ENCODE data around the gene TMEM134.

The TMEM134 gene

DNA sequence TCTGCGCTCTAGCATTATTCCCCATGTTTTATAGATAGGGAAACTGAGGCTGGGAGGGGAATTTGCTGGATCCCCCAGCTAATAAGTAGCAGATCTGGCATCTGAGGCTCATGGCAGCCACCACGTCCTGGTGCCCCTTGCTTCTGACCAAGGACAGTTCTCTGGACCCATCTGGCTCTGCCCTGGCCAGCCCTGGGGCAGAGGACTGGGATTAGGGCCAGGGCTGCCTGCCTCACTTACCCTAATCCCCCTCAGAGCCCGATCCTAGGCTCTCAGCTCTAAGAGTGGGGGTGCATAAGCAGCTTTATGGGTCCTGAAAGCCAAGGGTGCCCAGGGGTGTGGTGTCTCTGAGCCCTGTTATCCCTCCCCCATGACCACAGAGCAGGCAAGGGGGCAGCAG lies 14.0 kb downstream of the TMEM134 start, which contains the start of gene CABP4:
TSS of gene CABP4 (plus strand) at position 301 of the 400 bp plus-strand sequence. CDS start at position 371, 70 bp downstream.
- DNase-seq, result no peak

DNA sequence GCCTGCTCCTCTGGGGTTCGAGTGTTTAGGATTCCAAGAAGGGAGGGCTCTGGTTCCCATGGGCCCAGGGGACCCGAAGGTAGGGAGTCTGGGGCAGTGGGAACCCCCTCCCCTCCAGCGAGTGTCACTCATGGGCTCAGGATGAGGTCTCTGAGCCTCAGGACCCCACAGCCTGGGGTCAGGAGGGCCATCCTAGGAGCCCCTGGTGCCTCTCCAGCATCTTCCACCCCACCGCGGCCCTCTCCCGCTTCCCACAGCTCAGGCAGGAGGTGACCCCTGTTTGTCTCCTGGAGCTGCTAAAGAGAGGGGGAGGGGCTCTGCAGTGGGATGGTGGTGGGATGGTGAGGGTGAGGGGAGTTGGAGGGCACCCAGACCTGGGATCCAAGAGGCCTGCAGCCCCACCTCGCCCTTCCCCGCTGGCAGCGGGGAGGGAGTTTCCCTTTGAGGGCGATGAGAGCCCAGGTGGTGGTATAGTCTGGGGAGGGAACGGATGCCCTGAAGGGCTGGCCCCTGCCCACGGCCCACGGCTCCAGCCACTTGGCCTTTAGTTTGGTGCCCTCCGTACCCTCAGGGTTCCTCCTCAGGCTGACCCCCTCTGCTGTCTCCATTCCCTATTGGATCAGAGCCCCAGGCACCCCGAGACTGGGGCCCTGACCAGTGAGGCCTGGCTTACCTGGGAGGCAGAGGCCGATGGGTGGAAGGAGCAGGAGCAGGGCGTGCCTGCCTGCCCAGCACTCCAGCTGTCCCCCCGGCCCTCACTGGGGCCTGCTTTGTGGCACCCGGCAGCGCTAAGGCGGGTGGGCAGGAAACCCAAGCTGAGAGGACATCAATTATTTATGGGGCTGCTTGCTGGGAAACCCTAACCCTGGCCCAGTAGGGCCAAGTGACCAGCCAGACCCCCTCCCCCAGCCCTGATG lies 15.0 kb downstream of the TMEM134 start:
- no peak for DNase-seq

DNA sequence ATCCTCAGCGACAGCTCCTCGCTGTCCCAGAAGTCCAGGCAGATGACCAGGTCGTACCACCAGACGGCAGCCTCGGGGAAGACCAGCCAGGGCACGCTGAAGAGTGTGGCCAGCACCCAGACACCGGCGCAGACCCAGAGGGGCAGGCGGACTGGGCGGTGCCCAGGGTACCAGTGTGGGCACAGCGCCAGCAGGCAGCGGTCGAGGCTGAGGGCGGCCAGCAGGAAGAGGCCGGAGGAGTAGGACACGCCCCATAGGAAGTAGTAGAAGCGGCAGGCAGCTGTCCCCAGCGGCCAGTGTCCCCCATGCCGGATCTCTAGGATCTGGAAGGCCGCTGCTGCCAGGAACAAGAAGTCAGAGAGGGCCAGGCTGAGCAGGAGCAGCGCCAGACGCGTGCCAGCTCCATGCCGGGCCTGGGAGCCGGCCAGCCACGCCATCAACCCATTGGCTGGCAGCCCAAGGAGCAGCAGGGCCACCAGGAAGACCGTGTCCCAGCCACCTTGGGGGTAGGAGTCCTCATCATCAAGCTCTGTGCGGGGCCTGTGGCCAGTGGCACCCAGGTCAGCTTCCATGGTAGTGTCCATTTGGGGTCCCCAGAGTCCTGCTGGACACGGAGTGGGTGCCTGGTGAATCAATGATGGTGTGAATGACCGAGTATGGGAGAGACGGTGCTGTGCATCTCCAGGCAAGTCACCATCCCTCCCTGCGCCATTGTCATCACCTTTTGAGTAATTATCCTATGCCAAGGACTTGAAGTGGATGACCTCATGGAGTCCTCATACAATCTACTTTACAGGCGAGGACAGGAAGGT lies 16.7 kb downstream of the TMEM134 start, which contains the start of gene GPR152:
TSS of gene GPR152 (minus strand) at position 589 of the 812 bp plus-strand sequence. CDS start at position 584, 5 bp downstream.
- no peak for DNase-seq

DNA sequence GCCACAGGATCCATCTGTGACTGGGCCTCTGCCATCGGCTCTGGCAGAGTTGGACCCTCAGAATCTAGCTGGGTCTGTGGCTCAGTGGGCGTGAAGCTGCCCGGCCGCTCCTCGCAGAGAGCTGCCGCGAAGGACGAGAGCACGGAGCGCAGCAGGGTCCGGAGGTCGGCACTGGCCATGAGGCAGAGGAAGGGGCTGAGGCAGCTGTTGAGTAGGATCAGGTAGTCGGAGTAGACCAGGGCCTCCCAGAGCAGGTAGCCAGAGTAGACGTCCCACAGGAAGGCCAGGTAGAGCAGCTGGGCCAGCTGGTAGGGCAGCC lies 17.4 kb downstream of the TMEM134 start:
- no peak for DNase-seq

DNA sequence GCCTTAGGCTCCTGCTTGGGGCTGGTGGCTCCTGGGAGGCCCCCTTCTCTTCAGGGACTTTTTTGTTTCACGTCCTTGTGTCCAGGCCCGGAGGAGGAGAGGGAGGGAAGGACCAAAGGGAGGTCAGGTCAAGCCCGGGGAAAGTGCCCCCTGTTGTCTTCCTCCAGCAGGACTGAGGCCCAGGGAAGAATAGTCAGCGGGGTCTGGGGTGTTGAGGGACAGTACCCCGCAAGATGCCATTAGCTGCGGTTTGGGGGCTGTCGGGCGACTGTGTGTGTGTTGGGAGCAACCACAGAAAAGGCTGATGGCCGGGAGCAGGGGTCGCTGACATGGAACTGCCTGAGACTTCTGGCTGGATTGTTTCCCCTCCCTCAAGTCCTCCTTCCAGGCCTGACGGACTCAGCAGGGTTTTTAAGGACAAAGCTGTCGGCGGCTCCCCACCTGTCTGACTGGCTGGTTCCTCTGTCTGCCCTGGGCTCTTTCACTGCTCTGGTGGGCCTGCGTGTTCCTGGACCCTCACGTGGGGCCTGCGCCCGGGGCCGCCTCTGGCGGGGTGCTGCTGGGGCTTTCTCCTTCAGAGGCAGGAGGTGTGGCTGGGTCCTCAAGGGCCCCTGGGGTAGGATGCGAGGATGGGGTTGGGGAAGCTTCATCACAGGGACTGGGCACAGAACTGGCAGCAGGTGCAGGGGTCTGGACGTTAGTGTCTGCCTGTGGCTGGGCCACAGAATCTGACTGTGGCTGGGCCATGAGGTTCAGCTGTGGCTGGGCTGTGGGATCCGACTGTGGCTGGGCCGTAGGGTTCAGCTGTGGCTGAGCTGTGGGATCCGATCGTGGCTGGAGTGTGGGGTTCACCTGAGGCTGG lies 18.0 kb downstream of the TMEM134 start:
- no peak for DNase-seq

DNA sequence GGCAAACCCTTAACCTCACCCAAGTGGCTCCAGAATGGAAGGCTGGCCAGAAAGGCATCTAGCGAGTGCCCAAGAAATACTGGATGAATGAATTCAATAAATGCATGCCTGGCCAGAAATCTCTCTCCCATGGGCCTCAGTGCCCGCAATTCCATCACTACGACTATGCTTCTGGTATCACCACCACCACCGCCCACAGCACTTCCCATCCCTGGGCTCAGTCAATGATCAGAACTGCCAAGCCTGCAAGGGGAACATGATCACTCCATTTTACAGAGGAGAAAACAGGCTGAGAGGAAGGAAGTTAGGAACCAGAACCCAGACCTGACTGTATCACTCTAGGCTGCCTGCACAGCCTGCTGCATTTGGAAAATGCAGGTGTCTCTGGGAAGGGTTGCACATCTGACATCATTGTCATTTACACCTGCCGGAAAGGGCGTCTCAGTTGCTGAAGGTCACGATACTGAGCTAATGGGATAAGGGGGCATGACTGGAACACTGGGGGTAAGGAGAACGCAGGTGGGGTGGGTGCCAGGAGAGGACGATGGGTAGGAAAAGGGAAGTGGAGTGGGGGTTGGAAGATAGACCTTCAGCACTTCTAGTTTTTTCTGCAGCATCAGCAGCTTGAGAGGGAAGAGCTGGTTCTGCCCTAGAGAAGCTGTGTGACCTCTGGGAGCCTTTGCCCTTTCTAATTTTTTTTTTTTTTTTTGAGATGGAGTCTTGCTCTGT lies 19.8 kb downstream of the TMEM134 start:
- no peak for DNase-seq

DNA sequence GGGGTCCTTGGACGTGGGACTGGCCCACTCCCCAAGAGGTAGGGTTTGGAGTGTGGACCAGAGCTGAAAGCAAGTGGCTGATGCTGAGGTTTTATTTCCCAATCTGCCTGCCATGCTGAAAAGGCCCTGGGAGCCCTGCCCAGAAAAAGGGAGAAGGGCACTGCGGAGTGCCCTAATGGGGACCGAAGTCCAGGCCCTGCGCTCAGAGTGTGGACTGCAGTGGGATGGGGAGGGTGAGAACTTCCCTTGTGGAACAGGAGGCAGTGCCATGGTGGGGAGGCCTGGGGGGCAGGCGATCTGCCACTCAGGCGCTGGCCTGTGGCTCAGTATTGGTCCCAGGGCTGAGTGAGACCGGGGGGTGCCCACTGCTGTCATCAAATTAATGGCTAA lies 20.8 kb downstream of the TMEM134 start:
- no peak for DNase-seq

DNA sequence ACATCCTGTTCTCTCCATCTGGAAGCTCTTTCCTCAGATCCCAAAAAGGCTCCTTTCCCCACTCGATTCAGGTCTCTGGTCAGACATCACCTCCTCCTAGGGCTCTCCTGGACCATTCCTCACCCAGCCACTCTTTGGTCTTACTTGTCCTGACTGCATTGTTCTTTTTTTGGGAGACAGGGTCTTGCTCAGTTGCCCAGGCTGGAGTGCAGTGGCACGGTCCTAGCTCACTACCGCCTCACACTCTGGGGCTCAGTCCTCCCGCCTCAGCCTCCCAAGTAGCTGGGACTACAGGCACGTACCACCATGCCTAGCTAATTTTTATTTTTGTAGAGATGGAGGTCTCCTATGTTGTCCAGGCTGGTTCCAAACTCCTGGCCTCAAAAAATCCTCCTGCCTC lies 23.5 kb downstream of the TMEM134 start:
- no peak for DNase-seq

DNA sequence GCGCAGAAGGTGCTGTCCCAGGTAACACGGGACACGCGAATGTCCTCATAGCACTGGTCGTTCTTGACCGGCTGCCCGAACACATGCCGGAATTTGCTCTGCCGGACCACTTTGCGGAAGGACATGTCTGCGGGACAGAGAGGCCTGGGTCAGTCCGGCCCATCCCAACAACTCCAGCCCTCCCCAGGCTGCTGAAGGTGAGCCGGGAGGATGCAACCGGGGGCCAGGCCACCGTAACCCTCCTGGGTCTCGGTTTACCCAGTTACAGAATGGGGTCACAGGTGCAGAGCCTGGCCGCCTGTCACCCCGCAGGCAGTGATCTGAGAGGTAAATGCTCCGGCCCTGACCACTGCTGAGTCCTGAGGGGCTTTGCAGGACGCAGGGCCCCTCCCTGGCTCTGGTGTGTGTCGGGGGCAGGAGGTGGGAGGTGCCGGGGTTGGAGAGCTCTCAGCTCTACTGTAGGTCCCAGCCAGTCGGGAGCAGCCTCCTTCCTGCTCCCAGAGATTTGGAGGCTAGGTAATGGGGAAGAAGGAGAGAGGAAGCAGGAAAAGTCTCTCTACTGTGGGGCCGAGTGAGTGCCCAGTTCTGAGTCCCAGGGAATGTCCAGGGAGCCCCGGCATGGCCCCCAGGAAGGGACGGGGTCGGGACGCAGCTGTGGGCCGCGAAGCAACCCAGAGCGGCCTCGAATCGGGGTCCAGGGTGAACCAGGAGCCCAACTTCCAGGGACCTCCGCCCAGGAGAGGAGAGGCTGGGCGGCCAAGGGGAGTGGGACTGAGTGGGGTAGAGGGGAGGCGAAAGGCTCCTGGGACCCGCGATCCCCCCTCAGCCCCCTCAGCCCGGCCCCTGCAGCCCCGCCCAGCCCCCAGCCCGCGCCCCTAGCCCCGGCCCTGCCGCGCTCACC lies 26.3 kb downstream of the TMEM134 start:
- no peak for DNase-seq

DNA sequence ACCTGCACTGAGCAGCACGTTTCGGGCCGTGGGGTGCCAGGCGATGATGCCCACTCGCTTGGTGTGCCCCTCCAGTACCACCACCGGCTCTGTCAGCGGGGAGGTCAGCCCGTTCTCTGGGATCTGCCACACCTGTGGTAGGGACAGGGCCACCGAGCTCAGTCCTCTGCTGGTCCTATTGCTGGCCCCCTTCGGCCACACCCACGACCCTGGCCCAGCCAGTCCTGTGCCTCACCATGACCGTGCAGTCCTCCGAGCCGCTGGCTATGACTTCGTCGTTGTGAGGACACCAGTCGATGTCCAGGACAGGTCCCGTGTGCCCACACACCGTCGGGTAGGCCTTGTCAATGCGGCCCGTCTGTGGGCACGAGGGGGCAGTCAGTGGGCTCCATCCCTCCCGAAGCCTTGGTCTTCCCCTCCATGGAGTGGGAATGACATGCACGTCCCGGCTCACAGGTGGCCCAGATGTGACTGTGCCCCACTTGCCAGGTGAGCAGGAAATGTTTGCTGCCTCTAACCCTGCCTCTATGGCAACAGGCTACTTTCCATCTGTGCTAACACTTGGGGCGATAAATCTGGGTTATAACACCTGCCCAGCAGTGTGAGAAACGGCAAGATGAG lies 27.2 kb downstream of the TMEM134 start:
- no peak for DNase-seq

DNA sequence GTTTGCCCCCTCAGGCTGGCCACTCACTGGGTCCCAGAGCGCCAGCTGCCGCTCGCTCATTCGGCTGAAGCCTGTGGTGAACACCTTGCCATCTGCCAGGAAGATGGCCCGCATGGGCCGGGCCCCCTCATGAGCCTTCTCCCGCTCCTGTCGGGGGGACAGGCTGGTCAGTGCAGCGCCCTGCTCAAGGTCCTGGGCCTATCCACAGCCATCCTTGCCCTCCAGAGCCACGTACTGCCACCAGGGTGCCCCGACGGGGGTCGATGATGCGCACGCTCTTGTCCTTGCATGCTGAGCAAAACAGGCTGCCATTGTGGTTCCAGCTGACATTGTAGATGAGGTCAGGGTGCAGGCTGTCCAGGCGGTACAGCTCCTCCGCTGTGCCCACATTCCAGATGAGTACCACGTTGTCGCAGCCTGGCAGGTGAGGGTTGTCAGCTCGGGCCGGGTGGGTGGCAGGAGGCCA lies 27.9 kb downstream of the TMEM134 start:
- no peak for DNase-seq

DNA sequence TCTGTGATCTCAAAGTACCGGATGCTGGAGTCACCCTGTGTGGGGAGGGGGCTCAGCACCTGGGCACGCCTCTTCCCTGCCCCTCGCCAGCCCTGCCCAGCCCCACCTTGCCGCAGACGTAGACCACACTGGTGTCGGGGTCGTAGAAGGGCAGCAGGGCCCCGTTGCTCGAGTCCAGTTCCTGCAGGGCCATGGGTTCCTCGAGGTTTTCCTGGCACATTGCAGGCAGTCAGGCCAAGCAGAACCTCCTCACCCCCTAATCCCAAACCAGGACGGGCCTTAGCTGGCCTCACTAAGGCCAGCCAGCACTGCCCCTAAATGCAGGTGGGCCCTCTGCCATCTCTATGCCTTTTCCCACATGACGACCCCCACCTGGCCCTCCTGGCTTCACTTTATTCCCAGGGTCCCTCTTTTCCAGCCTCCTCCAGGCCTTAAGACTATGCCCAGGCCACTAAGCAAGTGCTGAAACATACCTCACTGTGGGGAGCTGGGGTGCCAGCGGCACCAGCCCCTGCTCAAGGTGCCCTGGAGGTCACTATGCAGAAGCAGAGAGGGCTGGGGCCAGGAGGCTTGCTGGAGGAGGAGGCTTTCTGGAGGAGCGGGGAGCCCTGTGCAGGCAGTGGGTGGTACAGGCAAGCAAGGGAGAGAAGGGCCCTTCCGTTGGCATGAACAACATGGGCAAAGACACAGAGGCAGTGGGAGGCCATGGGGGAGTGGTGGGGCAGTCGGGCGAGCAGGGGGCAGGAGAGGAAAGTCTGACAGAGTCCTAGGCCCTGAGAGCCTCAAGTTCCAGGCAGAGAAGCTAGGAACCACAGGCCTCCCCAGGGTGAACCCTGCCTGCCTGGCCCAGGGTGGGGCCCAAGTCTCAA lies 28.6 kb downstream of the TMEM134 start:
- DNase-seq, result no peak

DNA sequence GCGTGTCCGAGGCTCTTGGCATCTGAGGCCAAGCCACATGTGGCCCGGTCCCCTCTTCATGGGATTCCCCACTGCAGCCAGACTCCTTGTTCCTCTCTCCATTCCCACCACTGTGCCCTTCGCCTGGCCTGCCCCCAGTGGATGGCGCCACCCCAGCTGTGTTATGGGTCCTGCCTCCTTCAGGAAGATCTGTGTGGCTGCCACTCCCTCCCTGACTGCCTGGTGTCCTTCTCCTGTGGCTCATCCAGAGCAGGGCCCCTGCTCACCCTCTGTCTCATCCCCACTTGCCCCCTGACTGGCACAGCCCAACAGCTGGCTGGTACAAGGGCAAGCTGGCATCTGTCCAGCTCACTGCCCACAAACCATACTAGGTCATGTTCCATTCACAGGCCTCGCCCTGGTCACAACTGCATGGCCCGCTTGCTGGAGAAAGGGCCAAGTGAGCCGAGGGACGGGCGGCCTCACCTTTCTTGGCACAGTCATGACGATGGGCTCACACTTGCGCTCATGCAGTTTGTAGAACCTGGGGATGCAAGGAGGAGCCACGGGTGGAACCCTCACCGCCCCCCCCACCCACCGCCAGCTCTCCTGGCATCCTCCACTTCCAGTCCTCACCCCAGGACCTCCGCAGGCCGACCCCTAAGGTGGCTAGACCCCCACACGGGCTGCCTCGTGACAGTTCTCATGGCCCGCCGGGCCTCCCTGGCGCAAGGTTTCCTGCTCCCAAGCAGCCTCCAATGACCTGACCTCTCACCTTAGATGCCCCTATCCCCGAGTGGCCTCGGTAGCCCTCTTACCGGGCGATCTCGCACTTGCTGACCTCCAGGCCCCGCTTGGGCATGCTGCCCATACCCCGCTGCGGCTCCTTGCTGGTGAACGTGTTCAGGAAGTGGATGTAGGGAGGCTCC lies 29.5 kb downstream of the TMEM134 start:
- peak; percentile 67 for DNase-seq

DNA sequence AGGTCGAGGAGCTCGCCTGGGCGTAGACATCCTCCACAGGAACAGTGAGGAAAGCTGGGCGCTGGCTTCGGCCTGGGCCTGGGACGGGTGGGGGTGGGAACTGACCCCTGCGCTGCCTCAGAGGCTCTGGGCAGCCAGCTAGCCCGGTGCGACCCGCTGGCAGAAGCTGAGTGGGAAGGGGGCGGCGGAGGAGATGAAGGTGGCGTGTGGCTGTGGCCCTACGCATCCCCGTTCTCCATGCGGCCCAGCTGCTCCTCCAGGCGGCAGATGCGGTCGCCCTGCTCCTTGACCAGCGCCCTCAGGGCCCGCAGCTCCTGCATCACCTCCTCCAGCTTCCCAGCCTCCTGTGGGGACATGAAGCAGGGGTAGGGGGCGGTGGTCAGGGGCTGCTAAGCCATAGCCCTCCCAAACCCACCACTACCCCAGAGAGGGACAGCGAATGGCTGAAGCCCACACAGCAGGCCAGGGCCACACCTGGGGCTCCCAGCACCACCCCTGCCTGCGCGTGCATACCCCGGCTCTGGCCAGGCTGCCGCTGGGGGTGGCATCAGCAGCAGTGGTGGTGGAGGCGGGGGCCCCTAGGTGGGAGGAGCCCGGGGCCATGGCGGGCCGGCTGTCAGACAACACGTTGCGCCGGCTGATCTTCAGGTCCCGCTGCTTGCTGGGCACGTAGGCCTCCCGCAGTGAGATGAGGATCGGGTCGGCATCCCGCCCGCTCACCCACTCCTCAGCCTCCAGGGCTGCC lies 30.7 kb downstream of the TMEM134 start:
- no peak for DNase-seq

DNA sequence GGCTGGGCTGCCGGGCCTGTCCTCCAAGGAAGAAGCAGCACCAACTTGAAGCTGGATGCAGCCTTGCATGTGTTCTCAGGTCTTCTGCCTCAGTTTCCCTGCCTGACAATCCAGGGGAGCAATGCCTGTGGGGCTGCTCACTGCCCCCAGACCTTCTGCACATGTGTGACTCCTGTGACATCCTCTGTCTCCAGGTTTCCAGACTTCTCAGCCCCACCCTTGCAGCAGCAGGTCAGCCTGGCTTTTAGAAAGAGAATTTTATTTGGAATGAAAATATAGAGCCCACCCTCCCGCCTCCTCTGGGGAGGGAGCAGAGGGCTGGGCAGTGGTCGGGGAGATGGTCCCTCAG lies 31.3 kb downstream of the TMEM134 start:
- no peak for DNase-seq

DNA sequence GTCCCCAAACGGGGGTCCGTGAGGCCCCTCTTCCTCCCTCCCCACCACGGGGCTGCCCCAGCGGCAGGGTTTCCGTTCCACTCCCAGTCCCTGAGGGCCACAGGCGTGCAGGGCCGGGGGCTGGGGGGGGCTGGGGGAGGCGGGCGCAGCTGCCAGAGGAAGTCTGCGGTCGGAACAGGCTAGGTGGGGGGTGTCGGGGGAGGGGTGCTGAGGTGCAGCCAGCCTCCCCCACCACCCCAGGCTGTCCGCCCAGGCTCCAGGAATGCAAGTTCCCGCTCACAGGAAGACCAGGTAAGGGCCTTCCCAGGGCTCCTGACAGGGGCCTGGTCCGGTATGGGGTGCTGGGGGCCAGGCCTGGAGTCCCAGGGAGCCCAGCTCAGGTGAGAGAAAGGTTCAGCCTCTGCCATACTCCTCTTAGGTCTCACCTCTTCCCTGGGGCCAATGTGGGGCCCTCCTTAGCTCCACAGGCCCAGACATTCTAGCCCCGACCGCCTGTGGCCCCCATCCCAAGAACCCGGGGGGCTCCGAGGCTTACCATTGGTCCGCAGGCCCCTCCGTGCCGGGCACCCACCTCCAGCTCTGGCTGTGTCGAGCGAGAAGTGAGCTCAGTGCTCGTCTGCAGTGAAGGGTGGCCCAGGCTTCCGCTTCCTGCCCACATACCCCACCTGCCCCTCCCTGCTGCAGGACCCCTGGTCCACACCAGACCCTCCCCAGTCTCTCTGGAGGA lies 31.8 kb downstream of the TMEM134 start, which contains the start of gene PTPRCAP:
TSS of gene PTPRCAP (minus strand) at position 601 of the 727 bp plus-strand sequence. CDS start at position 538, 63 bp downstream.
- DNase-seq, result no peak
